Chondrocyte (in vitro differentiated cells): ENCODE results near the gene KLHL28. TPM values are rescaled to one million over a fixed set of nuclear protein-coding genes. Genes with fewer than 3 reads are reported as not detected.

Experiments
- DNase-seq: peaks from one replicate; pipeline ENCODE4 v3.0.0; 2021; ENCODE audit warnings: mixed read lengths, low spot score
- H3K27ac Mint-ChIP-seq: one replicate; pipeline ENCODE4 v1.8.0; 2021; ENCODE audit warnings: mild to moderate bottlenecking, moderate library complexity, mixed read lengths; ENCODE audit not compliant: unreplicated experiment
- H3K27me3 Mint-ChIP-seq: 2 replicates; pipeline ENCODE4 v1.8.0; 2021; ENCODE audit warnings: low read depth, mixed read lengths
- H3K36me3 Mint-ChIP-seq: 2 replicates; pipeline ENCODE4 v1.8.0; 2021; ENCODE audit warnings: low read depth, mixed read lengths
- H3K4me1 Mint-ChIP-seq: 2 replicates; pipeline ENCODE4 v1.8.0; 2021; ENCODE audit warnings: low read depth, mild to moderate bottlenecking, mixed read lengths
- H3K4me3 Mint-ChIP-seq: one replicate; pipeline ENCODE4 v1.8.0; 2021; ENCODE audit warnings: mild to moderate bottlenecking, moderate library complexity, mixed read lengths; ENCODE audit not compliant: unreplicated experiment
- H3K9me3 Mint-ChIP-seq: 2 replicates; pipeline ENCODE4 v1.8.0; 2021; ENCODE audit warnings: low read depth, mixed read lengths
- CTCF ChIP-seq: fragments of 200-600 bp; sonication (generic); IDR thresholded peaks from 2 replicates; pipeline ENCODE4 v1.5.0; 2021; ENCODE audit warnings: antibody characterized with exemption, mild to moderate bottlenecking, moderate library complexity
- total RNA-seq: library from RNA; stranded (reverse); gene quantifications from 3 replicates; pipeline ENCODE4 v1.2.1, GENCODE V29; 2021

The KLHL28 gene
- total RNA-seq, 1 donor from 2014 or later = 24.2 TPM

- peaks cover 20% of the 10 kb centered on the region for H3K4me1 Mint-ChIP-seq
- H3K4me3 Mint-ChIP-seq = no peak overlapping the region
- H3K27ac Mint-ChIP-seq = no peak overlapping the region
- H3K27me3 Mint-ChIP-seq = no peaks in the 10 kb centered on the region
- no peaks in the 10 kb centered on the region for H3K36me3 Mint-ChIP-seq
- H3K9me3 Mint-ChIP-seq = peaks cover under 1% of the 10 kb centered on the region
- no peak for DNase-seq
- no peak for TF ChIP-seq CTCF
These were observed 17.5 kb upstream of the KLHL28 start for GRCh38 chr14:44979273-44979672.

- H3K4me1 Mint-ChIP-seq = peaks cover 59% of the 10 kb centered on the region
- H3K27ac Mint-ChIP-seq = no peak overlapping the region
- no peak for TF ChIP-seq CTCF
- no peak overlapping the region for H3K4me3 Mint-ChIP-seq
- peaks cover 19% of the 10 kb centered on the region for H3K9me3 Mint-ChIP-seq
- H3K36me3 Mint-ChIP-seq = peaks cover 9% of the 10 kb centered on the region
- DNase-seq = no peak
- H3K27me3 Mint-ChIP-seq = no peaks in the 10 kb centered on the region
These were observed 9.7 kb upstream of the KLHL28 start for GRCh38 chr14:44971459-44971858.

- no peak overlapping the region for H3K4me3 Mint-ChIP-seq
- H3K27ac Mint-ChIP-seq = no peak overlapping the region
- H3K36me3 Mint-ChIP-seq = peaks cover 9% of the 10 kb centered on the region
- H3K27me3 Mint-ChIP-seq = no peaks in the 10 kb centered on the region
- no peak for TF ChIP-seq CTCF
- H3K4me1 Mint-ChIP-seq = peaks cover 60% of the 10 kb centered on the region
- no peak for DNase-seq
- H3K9me3 Mint-ChIP-seq = peaks cover 19% of the 10 kb centered on the region
These were observed 9.2 kb upstream of the KLHL28 start for GRCh38 chr14:44970907-44971306.

- no peak for TF ChIP-seq CTCF
- H3K4me1 Mint-ChIP-seq = peaks cover 74% of the 10 kb centered on the region
- peaks cover 3% of the 10 kb centered on the region for H3K36me3 Mint-ChIP-seq
- H3K4me3 Mint-ChIP-seq = no peak overlapping the region
- H3K27ac Mint-ChIP-seq = no peak overlapping the region
- no peak for DNase-seq
- no peaks in the 10 kb centered on the region for H3K27me3 Mint-ChIP-seq
- peaks cover 13% of the 10 kb centered on the region for H3K9me3 Mint-ChIP-seq
These were observed 7.0 kb upstream of the KLHL28 start for GRCh38 chr14:44968714-44969113.

- Mint-ChIP-seq H3K27ac (peak overlapping the region; percentile 55), H3K4me3 (peak overlapping the region; percentile 55), H3K36me3 (peaks cover 3% of the 10 kb centered on the region), H3K9me3 (peaks cover 13% of the 10 kb centered on the region), H3K4me1 (peaks cover 77% of the 10 kb centered on the region), H3K27me3 (no peaks in the 10 kb centered on the region)
- no peak for DNase-seq
- no peak for TF ChIP-seq CTCF
These were observed 5.0 kb upstream of the KLHL28 start for GRCh38 chr14:44966601-44967336.
